ENCODE results near the gene APOBEC4. TPM values are rescaled to one million over a fixed set of nuclear protein-coding genes. Genes with fewer than 3 reads are reported as not detected.

Gene APOBEC4
- total RNA-seq, 4 donors from 2014 or later, result 0.14 TPM; not detected in 3

- Histone ChIP-seq H3K27ac (no peak overlapping the region), H3K9me3 (no peaks in the 10 kb centered on the region), H3K4me3 (no peak overlapping the region), H3K36me3 (no peaks in the 10 kb centered on the region), H3K4me1 (no peaks in the 10 kb centered on the region), H3K27me3 (no peaks in the 10 kb centered on the region)
- no peak for DNase-seq
- 87 to 90% methylated on average over 3 of the region's 3 CpGs for WGBS, 2 donors (ENCODE audit: low coverage in 1 of 2)
- in situ Hi-C loops (cut with MboI; ENCODE audit: low pct_ligation_motif_present in 1 of 4, low pct_unique_long_range_greater_than_20kb in 1 of 4, low sequenced_read_pairs in 3 of 4) (loop anchor here in 1 of 4 donors (25.0 kb wide), 1 partner anchor 233 kb away; no protein-coding TSS in a partner anchor), intact Hi-C loops (cut with DNase I; ENCODE audit: low total_unique reads) (no loop called here)
- TF ChIP-seq POLR2A (IDR thresholded peaks at IDR 0.05) (no peak), EP300 (IDR thresholded peaks at IDR 0.05; ENCODE audit: low read depth) (no peak), CTCF (IDR thresholded peaks at IDR 0.05) (no peak), POLR2AphosphoS5 (IDR thresholded peaks at IDR 0.05) (no peak)
Measured at GRCh38 chr1:183678819-183679218, 25.7 kb upstream of the APOBEC4 start.

GRCh38 chr1:183676586-183677189 lies 23.6 kb upstream of the APOBEC4 start:
- no peak overlapping the region for H3K4me3 ChIP-seq
- in situ Hi-C loops (cut with MboI; ENCODE audit: low pct_ligation_motif_present in 1 of 4, low pct_unique_long_range_greater_than_20kb in 1 of 4, low sequenced_read_pairs in 3 of 4), result loop anchor here in 1 of 4 donors (25.0 kb wide), 1 partner anchor 236 kb away; no protein-coding TSS in a partner anchor
- no peak for DNase-seq
- no peak overlapping the region for H3K27ac ChIP-seq
- H3K9me3 ChIP-seq, result no peaks in the 10 kb centered on the region
- no peaks in the 10 kb centered on the region for H3K27me3 ChIP-seq
- H3K4me1 ChIP-seq, result no peaks in the 10 kb centered on the region
- intact Hi-C loops (cut with DNase I; ENCODE audit: low total_unique reads), result no loop called here
- TF ChIP-seq POLR2AphosphoS5 (IDR thresholded peaks at IDR 0.05) (no peak), EP300 (IDR thresholded peaks at IDR 0.05; ENCODE audit: low read depth) (no peak), CTCF (IDR thresholded peaks at IDR 0.05) (no peak), POLR2A (IDR thresholded peaks at IDR 0.05) (no peak)
- 44 to 45% methylated on average over 1 to 2 of the region's 2 CpGs for WGBS, 2 donors (ENCODE audit: low coverage in 1 of 2)
- H3K36me3 ChIP-seq, result no peaks in the 10 kb centered on the region

GRCh38 chr1:183675883-183676585 lies 22.9 kb upstream of the APOBEC4 start:
- peaks cover 0 to 4% of the 10 kb centered on the region in 2 donors for H3K9me3 ChIP-seq
- intact Hi-C loops (cut with DNase I; ENCODE audit: low total_unique reads), result no loop called here
- no peaks in the 10 kb centered on the region for H3K27me3 ChIP-seq
- in situ Hi-C loops (cut with MboI; ENCODE audit: low pct_ligation_motif_present in 1 of 4, low pct_unique_long_range_greater_than_20kb in 1 of 4, low sequenced_read_pairs in 3 of 4), result loop anchor here in 1 of 4 donors (25.0 kb wide), 1 partner anchor 236 kb away; no protein-coding TSS in a partner anchor
- WGBS, 2 donors (ENCODE audit: low coverage in 1 of 2), result 71 to 86% methylated on average over 3 of the region's 3 CpGs
- no peaks in the 10 kb centered on the region for H3K36me3 ChIP-seq
- no peak for DNase-seq
- no peak overlapping the region for H3K27ac ChIP-seq
- no peaks in the 10 kb centered on the region for H3K4me1 ChIP-seq
- H3K4me3 ChIP-seq, result no peak overlapping the region
- TF ChIP-seq POLR2AphosphoS5 (IDR thresholded peaks at IDR 0.05) (no peak), CTCF (IDR thresholded peaks at IDR 0.05) (no peak), POLR2A (IDR thresholded peaks at IDR 0.05) (no peak), EP300 (IDR thresholded peaks at IDR 0.05; ENCODE audit: low read depth) (no peak)

- in situ Hi-C loops (cut with MboI; ENCODE audit: low pct_ligation_motif_present in 1 of 4, low pct_unique_long_range_greater_than_20kb in 1 of 4, low sequenced_read_pairs in 3 of 4), result loop anchor here in 1 of 4 donors (25.0 kb wide), 1 partner anchor 237 kb away; no protein-coding TSS in a partner anchor
- Histone ChIP-seq H3K9me3 (peaks cover 0 to 4% of the 10 kb centered on the region in 2 donors), H3K4me3 (no peak overlapping the region), H3K27ac (no peak overlapping the region), H3K36me3 (no peaks in the 10 kb centered on the region), H3K4me1 (no peaks in the 10 kb centered on the region), H3K27me3 (no peaks in the 10 kb centered on the region)
- TF ChIP-seq POLR2A (IDR thresholded peaks at IDR 0.05), result no peak
- no peak for TF ChIP-seq CTCF (IDR thresholded peaks at IDR 0.05)
- TF ChIP-seq POLR2AphosphoS5 (IDR thresholded peaks at IDR 0.05), result no peak
- TF ChIP-seq EP300 (IDR thresholded peaks at IDR 0.05; ENCODE audit: low read depth), result no peak
- no peak for DNase-seq
- intact Hi-C loops (cut with DNase I; ENCODE audit: low total_unique reads), result no loop called here
Measured at GRCh38 chr1:183675381-183675780, 22.3 kb upstream of the APOBEC4 start.

Measured in transverse colon (tissue), 4 donors.